GM06990 (cell line): ENCODE measurements around the gene CNTN5.

Experiments used
- DNase-seq: peaks from one replicate; pipeline ENCODE4 v3.0.0-alpha.2; 2011; ENCODE audit not compliant: insufficient read length; ENCODE audit errors: extremely low read depth
- H3K27me3 ChIP-seq: replicated peaks from 2 replicates; pipeline ENCODE4 v1.6.0; 2011; ENCODE audit warnings: low read length; ENCODE audit not compliant: control insufficient read depth, insufficient read depth
- H3K36me3 ChIP-seq: 2 replicates; pipeline ENCODE4 v1.5.1; 2011; ENCODE audit warnings: low read length; ENCODE audit not compliant: control insufficient read depth, insufficient read depth
- H3K4me3 ChIP-seq: replicated peaks from 2 replicates; pipeline ENCODE4 v1.5.1; 2011; ENCODE audit warnings: low read depth, mild to moderate bottlenecking, control low read depth, low read length
- CTCF ChIP-seq: IDR thresholded peaks from 2 replicates; pipeline ENCODE4 v1.5.1; 2011; ENCODE audit warnings: low read length, control low read depth, mild to moderate bottlenecking, inconsistent platforms; ENCODE audit not compliant: insufficient read depth, poor library complexity, severe bottlenecking

CNTN5 gene

GRCh38 chr11:99352642-99353041, 331.9 kb downstream of the CNTN5 start:
- DNase-seq, result no peak
- H3K27me3 ChIP-seq, result no peaks in the 10 kb centered on the region
- no peaks in the 10 kb centered on the region for H3K36me3 ChIP-seq
- TF ChIP-seq CTCF, result no peak
- no peak overlapping the region for H3K4me3 ChIP-seq

GRCh38 chr11:99366546-99366945, 345.8 kb downstream of the CNTN5 start:
- H3K36me3 ChIP-seq, result no peaks in the 10 kb centered on the region
- no peak for TF ChIP-seq CTCF
- DNase-seq, result no peak
- H3K4me3 ChIP-seq, result no peak overlapping the region
- H3K27me3 ChIP-seq, result no peaks in the 10 kb centered on the region

GRCh38 chr11:99368583-99368982, 347.8 kb downstream of the CNTN5 start:
- Histone ChIP-seq H3K36me3 (no peaks in the 10 kb centered on the region), H3K27me3 (no peaks in the 10 kb centered on the region), H3K4me3 (no peak overlapping the region)
- no peak for TF ChIP-seq CTCF
- no peak for DNase-seq

GRCh38 chr11:99370549-99371216, 349.9 kb downstream of the CNTN5 start:
- Histone ChIP-seq H3K27me3 (no peaks in the 10 kb centered on the region), H3K4me3 (no peak overlapping the region)
- DNase-seq, result no peak

GRCh38 chr11:99371257-99371656, 350.5 kb downstream of the CNTN5 start:
- no peak for TF ChIP-seq CTCF
- H3K27me3 ChIP-seq, result no peaks in the 10 kb centered on the region
- no peak for DNase-seq

More at GRCh38 chr11:99370549-99371216, 349.9 kb downstream of the CNTN5 start:
- no peak for TF ChIP-seq CTCF
- no peaks in the 10 kb centered on the region for H3K36me3 ChIP-seq

GRCh38 chr11:99376463-99376862, 355.7 kb downstream of the CNTN5 start:
- Histone ChIP-seq H3K4me3 (no peak overlapping the region), H3K27me3 (no peaks in the 10 kb centered on the region), H3K36me3 (no peaks in the 10 kb centered on the region)
- no peak for DNase-seq
- TF ChIP-seq CTCF, result no peak

More at GRCh38 chr11:99371257-99371656, 350.5 kb downstream of the CNTN5 start:
- H3K4me3 ChIP-seq, result no peak overlapping the region
- H3K36me3 ChIP-seq, result no peaks in the 10 kb centered on the region
